HG03066 (cell line): ENCODE results near the gene LRG1.
"Not testable (repeated sequence)": the region's sequence is repeated elsewhere in the genome, so short reads cannot be mapped to it uniquely, and the experiment has no call there.

Experiments used
- ATAC-seq: cut with Tn5 transposase; IDR thresholded peaks from one replicate; pipeline ENCODE4 v1.9.1; 2021; ENCODE audit warnings: low read depth; ENCODE audit not compliant: unreplicated experiment

LRG1 gene

GRCh38 chr19:4576016-4576933 lies 36.4 kb upstream of the LRG1 start:
- ATAC-seq, result no peak

GRCh38 chr19:4575267-4576015 lies 35.6 kb upstream of the LRG1 start:
- ATAC-seq, result no peak

- no peak for ATAC-seq
Measured at GRCh38 chr19:4573682-4574081, 33.8 kb upstream of the LRG1 start.

DNA sequence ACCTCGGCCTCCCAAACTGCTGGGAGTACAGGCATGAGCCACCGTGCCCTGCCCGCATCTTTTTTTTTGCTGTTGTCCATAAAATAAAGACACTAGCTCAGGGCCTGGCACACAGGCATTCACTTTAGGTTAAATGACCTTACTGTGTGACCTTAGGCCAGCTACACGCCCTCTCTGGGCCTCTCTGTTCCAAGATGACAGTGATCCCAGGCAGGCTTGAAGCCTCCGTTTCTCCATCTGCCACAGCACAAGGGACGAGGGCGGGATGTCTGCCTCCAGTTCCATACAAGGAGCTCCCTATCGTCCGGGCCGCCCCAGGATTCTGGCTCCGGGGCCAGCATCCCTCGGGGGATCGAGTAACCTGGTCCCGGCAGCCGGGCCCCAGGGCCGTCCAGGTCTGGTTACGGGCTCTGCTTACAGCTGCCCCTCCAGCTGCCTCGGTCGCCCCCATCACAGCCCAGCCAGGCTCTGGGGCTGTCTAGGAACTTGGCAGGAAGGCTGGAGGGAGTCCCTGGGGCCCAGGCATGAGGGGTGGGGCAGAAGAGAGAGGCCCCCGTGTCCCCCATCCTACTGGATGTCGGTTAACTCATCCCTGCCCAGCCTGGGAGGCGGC lies 31.6 kb upstream of the LRG1 start:
- no peak for ATAC-seq

DNA sequence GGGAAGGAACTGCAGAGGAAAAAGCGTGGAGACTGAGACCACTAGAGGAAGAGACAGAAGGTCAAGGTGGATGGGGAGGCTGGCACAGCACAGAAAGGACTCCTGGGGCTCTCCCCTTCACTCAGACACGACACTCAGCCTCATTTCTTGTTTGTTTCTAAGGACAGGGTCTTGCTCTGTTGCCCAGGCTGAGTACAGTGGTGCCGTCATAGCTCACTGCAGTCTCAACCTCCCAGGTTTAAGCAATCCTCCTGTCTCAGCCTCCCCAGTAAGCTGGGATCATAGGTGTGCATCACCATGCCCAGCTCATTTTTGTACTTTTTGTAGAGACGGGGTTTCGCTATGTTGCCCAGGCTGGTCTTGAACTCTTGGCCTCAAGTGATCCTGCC lies 31.1 kb upstream of the LRG1 start:
- no peak for ATAC-seq

DNA sequence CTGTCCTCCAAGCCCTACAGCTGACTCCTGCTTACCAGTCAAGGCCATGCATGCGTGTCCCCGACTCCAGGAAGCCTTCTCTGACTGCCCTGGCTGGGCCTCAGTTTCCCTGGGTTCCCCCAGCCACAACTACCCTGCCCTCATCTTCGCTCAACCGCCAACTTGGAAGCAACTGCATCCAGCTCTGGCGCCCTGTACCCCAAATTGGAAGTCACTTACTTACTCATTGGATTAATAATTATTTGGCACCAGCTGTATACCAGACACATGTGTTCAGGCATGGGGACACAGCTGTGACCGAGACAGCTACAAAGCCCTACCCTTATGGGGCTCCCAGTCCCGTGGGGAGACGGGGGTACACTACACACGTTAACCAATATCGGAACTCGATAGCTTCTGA lies 30.6 kb upstream of the LRG1 start:
- no peak for ATAC-seq

DNA sequence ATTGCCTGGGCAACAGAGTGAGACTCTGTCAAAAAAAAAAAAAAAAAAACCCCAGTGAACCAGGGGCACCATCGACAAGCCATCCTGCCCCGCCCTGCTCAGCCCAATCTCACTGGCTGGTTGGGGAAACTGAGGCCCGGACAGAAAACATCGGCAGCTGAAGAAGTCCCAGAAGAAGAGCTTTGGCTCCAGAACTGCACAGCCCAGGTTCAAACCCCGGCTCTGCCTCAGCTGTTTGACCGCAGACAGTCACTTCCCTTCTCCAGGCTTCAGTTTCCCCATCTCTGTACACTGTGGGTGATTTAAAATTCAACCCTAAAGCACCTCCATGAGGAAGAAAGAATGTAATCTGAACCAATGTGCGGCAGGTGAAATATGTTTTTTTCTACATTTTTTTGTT lies 29.1 kb upstream of the LRG1 start:
- no peak for ATAC-seq

DNA sequence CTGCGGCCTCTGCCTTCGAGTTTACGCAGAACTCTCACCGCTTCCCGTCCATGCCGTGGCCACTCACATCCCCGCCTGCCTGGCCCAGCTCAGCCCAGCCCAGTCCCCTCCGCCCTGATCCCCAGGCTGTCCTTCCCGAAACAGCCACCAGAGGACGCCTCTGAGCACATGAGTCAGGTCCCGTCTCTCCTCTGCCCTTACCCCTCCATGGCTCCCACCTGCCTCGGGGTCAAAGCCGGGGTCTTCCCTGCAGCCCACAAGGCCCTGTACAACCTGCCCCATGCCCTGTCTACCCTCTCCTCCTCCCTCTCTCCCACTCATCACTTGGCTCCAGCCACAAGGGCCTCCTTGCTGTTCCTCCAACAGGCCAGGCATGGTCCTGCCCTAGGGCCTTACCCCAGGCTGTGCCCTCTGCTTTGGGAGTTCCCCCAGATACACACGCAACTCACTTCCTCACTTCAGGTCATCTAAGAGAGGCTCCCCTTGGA lies 27.8 kb upstream of the LRG1 start:
- ATAC-seq, result no peak

DNA sequence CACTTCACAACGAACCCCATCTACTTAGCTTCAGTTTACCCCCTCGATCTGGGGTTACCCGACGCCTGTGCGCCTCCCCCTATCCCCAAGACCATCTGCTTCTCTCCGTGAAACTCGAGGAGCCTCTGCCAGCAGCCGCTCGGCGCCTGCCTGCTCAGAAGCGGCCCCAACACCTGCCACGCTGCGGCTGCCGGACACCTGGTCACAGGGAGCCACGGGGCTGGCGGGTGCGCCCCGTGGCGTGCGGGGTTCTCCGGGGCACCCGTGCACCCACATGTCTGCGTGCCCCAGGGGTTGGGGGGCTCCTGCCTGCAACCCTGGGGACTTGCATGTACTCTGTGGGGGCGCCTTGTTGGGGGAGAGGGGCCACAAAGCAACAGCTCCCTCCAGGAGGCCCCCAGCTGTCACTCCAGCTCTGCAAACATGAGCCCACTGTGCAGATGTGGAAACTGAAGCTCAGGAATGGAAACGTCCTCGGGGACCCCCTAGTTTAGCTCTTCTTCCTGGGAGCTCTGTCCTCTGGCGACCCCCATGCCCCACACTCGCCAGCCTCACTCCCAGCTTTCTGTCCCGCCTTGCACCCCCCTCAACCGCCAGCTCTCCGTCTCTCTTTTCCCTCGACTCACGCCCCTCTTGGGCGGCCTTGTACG lies 26.7 kb upstream of the LRG1 start:
- no peak for ATAC-seq

DNA sequence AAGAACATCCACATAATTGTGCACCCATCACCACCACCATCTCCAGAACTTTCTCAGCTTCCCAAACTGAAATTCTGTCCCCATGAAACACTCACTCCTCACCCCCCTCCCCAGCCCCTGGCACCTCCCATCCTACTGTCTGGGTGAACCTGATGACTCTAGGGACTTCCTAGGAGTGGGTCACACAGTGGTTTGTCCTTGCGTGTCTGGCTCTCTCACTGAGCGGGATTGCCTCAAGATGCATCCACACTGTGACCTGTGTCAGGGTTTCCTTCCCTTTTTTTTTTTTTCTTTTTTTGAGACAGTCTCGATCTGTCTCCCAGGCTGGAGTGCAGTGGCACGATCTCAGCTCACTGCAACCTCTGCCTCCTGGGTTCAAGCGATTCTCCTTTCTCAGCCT lies 23.7 kb upstream of the LRG1 start:
- ATAC-seq, result not testable (repeated sequence)

DNA sequence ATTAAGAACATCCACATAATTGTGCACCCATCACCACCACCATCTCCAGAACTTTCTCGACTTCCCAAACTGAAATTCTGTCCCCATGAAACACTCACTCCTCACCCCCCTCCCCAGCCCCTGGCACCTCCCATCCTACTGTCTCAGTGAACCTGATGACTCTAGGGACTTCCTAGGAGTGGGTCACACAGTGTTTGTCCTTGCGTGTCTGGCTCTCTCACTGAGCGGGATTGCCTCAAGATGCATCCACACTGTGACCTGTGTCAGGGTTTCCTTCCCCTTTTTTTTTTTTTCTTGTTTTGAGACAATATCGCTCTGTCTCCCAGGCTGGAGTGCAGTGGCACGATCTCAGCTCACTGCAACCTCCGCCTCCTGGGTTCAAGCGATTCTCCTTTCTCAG lies 22.2 kb upstream of the LRG1 start:
- not testable (repeated sequence) for ATAC-seq

- no peak for ATAC-seq
Measured at GRCh38 chr19:4559569-4559968, 19.7 kb upstream of the LRG1 start, which contains the start of gene SEMA6B. Gene SEMA6B, minus strand, starts transcription at chr19:4559684. Its CDS starts 1,227 bp downstream, at chr19:4558457.

- no peak for ATAC-seq
Measured at GRCh38 chr19:4557971-4558941, 18.4 kb upstream of the LRG1 start.

DNA sequence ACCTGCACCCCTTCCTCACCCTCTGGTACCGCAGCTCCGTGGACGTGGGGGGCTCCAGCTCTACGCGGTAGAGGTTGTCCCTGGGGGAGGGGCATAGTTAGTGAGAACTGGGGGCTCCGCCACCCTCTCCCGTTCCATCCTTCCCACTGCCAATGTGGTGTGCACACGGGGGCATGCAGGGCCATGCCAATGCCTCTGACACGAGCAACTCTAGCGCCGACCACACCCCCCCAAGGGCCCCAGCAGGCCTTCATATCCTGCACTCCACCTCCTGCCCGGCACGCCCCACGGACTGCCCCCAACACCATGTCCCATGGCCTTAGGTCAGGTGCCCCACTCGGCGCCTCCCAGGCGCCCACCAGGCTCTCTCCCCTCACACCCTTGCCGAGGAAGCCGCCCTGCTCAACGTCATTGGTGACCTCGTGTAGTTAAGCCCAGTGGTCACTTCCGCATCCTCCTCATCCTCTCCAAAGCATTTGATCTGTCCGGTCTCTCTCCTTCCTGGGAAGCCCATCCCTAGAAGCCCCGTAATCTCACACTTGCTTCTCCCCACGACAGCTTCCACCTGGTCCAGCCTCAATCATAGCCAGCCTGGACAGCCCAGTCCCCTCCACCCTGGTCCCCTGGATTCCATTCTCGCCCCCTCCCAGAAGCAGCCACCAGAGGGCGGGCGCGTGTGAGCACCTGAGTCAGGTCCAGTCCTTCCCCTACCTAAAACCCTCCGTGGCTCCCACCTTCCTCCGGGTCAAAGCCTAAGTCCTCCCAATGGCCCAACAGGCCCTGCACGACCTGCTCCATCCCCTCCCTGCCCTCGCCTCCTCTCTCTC lies 17.5 kb upstream of the LRG1 start:
- no peak for ATAC-seq

GRCh38 chr19:4556597-4557127 lies 16.8 kb upstream of the LRG1 start:
- no peak for ATAC-seq

- ATAC-seq, result no peak
Measured at GRCh38 chr19:4555657-4556561, 16.1 kb upstream of the LRG1 start.

DNA sequence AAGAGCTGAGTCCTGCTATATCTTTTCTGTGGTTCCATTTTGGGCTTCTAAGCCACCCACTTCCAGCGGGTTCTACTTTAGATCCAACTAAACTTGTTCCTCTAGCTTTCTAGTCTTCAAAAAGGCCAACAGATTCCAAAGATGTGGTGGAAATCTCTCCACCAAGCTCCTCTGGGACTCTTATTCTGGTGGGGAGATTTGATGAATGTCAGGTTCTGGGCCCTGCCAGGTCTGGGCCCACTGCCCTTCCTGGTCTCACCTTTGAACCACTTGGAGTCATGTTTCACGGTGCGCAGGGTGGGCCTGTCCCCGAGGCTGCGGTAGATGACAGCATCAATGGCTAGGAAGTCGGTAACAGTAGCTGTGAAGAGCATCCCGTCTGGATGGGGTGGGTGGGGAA lies 14.9 kb upstream of the LRG1 start:
- no peak for ATAC-seq
